Nephron progenitor cell (in vitro differentiated cells): ENCODE measurements around the gene NAXD.
A peak's percentile ranks its signal among the peaks of the same experiment; 100 is the strongest.
"Not testable (repeated sequence)": the region's sequence is repeated elsewhere in the genome, so short reads cannot be mapped to it uniquely, and the experiment has no call there.

Experiments used
- DNase-seq: peaks from one replicate; pipeline ENCODE4 v3.0.0; 2021
- H3K27ac Mint-ChIP-seq: 2 replicates; pipeline ENCODE4 v1.8.0; 2021; ENCODE audit warnings: mild to moderate bottlenecking, moderate library complexity, mixed read lengths
- H3K27me3 Mint-ChIP-seq: 2 replicates; pipeline ENCODE4 v1.8.0; 2021; ENCODE audit warnings: mild to moderate bottlenecking, low read depth, mixed read lengths; ENCODE audit not compliant: poor library complexity
- H3K36me3 Mint-ChIP-seq: 2 replicates; pipeline ENCODE4 v1.8.0; 2021; ENCODE audit warnings: low read depth, mixed read lengths
- H3K4me1 Mint-ChIP-seq: 2 replicates; pipeline ENCODE4 v1.8.0; 2021; ENCODE audit warnings: mixed read lengths
- H3K4me3 Mint-ChIP-seq: 2 replicates; pipeline ENCODE4 v1.8.0; 2021; ENCODE audit warnings: mild to moderate bottlenecking, moderate library complexity, mixed read lengths
- H3K9me3 Mint-ChIP-seq: 2 replicates; pipeline ENCODE4 v1.8.0; 2021; ENCODE audit warnings: mild to moderate bottlenecking, moderate library complexity, mixed read lengths
- CTCF ChIP-seq: fragments of 200-600 bp; sonication (generic); IDR thresholded peaks from 2 replicates; pipeline ENCODE4 v1.5.0; 2021; ENCODE audit warnings: antibody characterized with exemption

NAXD gene

GRCh38 chr13:110615322-110616102 lies at the start of gene NAXD:
TSS of gene NAXD (plus strand) at chr13:110615545. CDS start at chr13:110615602, 57 bp downstream.
- TF ChIP-seq CTCF = no peak
- Mint-ChIP-seq H3K27ac (peak within 1 kb of the TSS; percentile 83), H3K4me3 (peak within 1 kb of the TSS; percentile 84), H3K36me3 (peaks cover 15% of the 10 kb centered on the region), H3K27me3 (peaks cover 19% of the 10 kb centered on the region), H3K9me3 (peaks cover 25% of the 10 kb centered on the region), H3K4me1 (peaks cover 43% of the 10 kb centered on the region)
- peak; percentile 74 for DNase-seq

DNA sequence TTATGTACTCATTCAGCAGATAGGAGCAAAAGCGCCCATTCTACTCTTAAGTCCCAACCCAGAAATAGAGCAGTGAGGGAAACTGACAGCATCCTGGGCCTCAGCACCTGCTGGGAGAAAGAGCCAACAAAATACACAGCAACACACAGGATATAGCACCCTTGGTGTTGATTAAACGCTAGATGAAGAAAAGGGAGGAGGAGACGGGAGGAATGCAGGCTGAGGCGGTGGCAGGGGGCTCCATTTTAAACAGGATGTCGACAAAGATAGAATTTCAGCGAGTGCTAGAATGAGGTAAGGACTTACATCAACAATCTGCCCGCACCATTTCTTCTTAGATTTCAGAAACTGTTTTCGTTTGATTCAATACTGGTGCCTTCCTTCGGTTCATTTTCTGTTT lies 49.2 kb upstream of the NAXD start:
- peaks cover 34% of the 10 kb centered on the region for H3K36me3 Mint-ChIP-seq
- no peak overlapping the region for H3K4me3 Mint-ChIP-seq
- no peak for TF ChIP-seq CTCF
- peaks cover 36% of the 10 kb centered on the region for H3K9me3 Mint-ChIP-seq
- H3K27ac Mint-ChIP-seq = no peak overlapping the region
- H3K27me3 Mint-ChIP-seq = peaks cover 28% of the 10 kb centered on the region
- peaks cover 80% of the 10 kb centered on the region for H3K4me1 Mint-ChIP-seq
- no peak for DNase-seq

- H3K4me1 Mint-ChIP-seq = peaks cover 81% of the 10 kb centered on the region
- peaks cover 34% of the 10 kb centered on the region for H3K36me3 Mint-ChIP-seq
- DNase-seq = no peak
- H3K27me3 Mint-ChIP-seq = peaks cover 23% of the 10 kb centered on the region
- H3K9me3 Mint-ChIP-seq = peaks cover 36% of the 10 kb centered on the region
- no peak overlapping the region for H3K27ac Mint-ChIP-seq
- no peak overlapping the region for H3K4me3 Mint-ChIP-seq
- no peak for TF ChIP-seq CTCF
Observed at GRCh38 chr13:110568612-110569011, 46.7 kb upstream of the NAXD start.

DNA sequence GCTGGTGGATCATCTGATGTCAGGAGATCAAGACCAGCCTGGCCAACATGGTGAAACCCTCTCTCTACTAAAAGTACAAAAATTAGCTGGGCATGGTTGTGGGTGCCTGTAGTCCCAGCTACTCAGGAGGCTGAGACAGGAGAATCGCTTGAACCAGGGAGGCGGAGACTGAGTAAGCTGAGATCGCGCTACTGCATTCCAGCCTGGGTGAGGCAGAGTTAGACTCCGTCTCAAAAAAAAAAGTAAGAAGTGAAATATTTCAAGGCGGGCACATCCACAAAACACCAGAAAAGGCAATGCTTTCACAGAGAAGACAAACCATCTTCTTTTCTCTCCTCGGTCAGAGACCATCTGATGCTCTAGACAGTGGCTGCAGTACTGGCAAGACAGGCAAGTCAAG lies 45.4 kb upstream of the NAXD start:
- H3K9me3 Mint-ChIP-seq = peaks cover 23% of the 10 kb centered on the region
- not testable (repeated sequence) for H3K4me3 Mint-ChIP-seq, DNase-seq
- peaks cover 16% of the 10 kb centered on the region for H3K27me3 Mint-ChIP-seq
- H3K36me3 Mint-ChIP-seq = peaks cover 23% of the 10 kb centered on the region
- peaks cover 82% of the 10 kb centered on the region for H3K4me1 Mint-ChIP-seq
- H3K27ac Mint-ChIP-seq = peak overlapping the region; percentile 76

- no peak for TF ChIP-seq CTCF
- peaks cover 19% of the 10 kb centered on the region for H3K9me3 Mint-ChIP-seq
- peaks cover 82% of the 10 kb centered on the region for H3K4me1 Mint-ChIP-seq
- peaks cover 19% of the 10 kb centered on the region for H3K27me3 Mint-ChIP-seq
- H3K4me3 Mint-ChIP-seq = no peak overlapping the region
- H3K27ac Mint-ChIP-seq = no peak overlapping the region
- no peak for DNase-seq
- H3K36me3 Mint-ChIP-seq = peaks cover 18% of the 10 kb centered on the region
Observed at GRCh38 chr13:110570886-110571285, 44.5 kb upstream of the NAXD start.

GRCh38 chr13:110571896-110572777 lies 43.2 kb upstream of the NAXD start:
- no peak for DNase-seq
- no peak overlapping the region for H3K4me3 Mint-ChIP-seq
- peaks cover 14% of the 10 kb centered on the region for H3K36me3 Mint-ChIP-seq
- peaks cover 81% of the 10 kb centered on the region for H3K4me1 Mint-ChIP-seq
- H3K9me3 Mint-ChIP-seq = peaks cover 16% of the 10 kb centered on the region
- no peak overlapping the region for H3K27ac Mint-ChIP-seq
- H3K27me3 Mint-ChIP-seq = peaks cover 19% of the 10 kb centered on the region
- TF ChIP-seq CTCF = no peak
